Stimulated activated naive CD8-positive, alpha-beta T cell treated with anti-CD3 and anti-CD28 coated beads, Interleukin-15, amount 100 ng/mL, for 72 hours (primary cell): ENCODE data around the gene TRABD2B.
A peak's percentile ranks its signal among the peaks of the same experiment; 100 is the strongest.

Experiments
- ATAC-seq: fragments of 150-1000 bp; cut with Tn5 transposase; 2 replicates; pipeline ENCODE4 v1.10.0; 2021; ENCODE audit warnings: mild to moderate bottlenecking, moderate library complexity
- DNase-seq, 2 donors: peaks; one replicate each; pipeline ENCODE4 v3.0.0; 2021 to 2022
- H3K27ac Mint-ChIP-seq, 2 donors: one replicate each; pipeline ENCODE4 v1.8.0; 2022; ENCODE audit warnings: mild to moderate bottlenecking in 2 of 2, mixed read lengths in 2 of 2, moderate library complexity in 2 of 2
- H3K27me3 Mint-ChIP-seq: one replicate; pipeline ENCODE4 v1.8.0; 2022; ENCODE audit warnings: mixed read lengths
- H3K4me1 Mint-ChIP-seq: one replicate; pipeline ENCODE4 v1.8.0; 2022; ENCODE audit warnings: mild to moderate bottlenecking, mixed read lengths
- H3K4me3 Mint-ChIP-seq, 2 donors: one replicate each; pipeline ENCODE4 v1.8.0; 2022; ENCODE audit warnings: mild to moderate bottlenecking in 2 of 2, mixed read lengths in 2 of 2, moderate library complexity in 1 of 2
- H3K9me3 Mint-ChIP-seq, 2 donors: one replicate each; pipeline ENCODE4 v1.8.0; 2022; ENCODE audit warnings: mixed read lengths in 2 of 2

Gene TRABD2B

GRCh38 chr1:47859092-47859743 lies 138.0 kb downstream of the TRABD2B start:
- DNase-seq, result no peak
- Mint-ChIP-seq H3K27me3 (peaks cover 23% of the 10 kb centered on the region), H3K9me3 (peaks cover 0 to 5% of the 10 kb centered on the region in 2 donors), H3K4me3 (no peak overlapping the region), H3K4me1 (peaks cover 9% of the 10 kb centered on the region), H3K27ac (peak overlapping the region in 1 of 2 donors; percentile 59)
- no peak for ATAC-seq

GRCh38 chr1:47856996-47857395 lies 140.2 kb downstream of the TRABD2B start:
- peaks cover 23% of the 10 kb centered on the region for H3K27me3 Mint-ChIP-seq
- no peak overlapping the region for H3K27ac Mint-ChIP-seq
- no peak for ATAC-seq
- no peak overlapping the region for H3K4me3 Mint-ChIP-seq
- DNase-seq, result no peak
- peaks cover 9% of the 10 kb centered on the region for H3K4me1 Mint-ChIP-seq
- peaks cover 0 to 5% of the 10 kb centered on the region in 2 donors for H3K9me3 Mint-ChIP-seq

GRCh38 chr1:47855230-47855629 lies 142.0 kb downstream of the TRABD2B start:
- H3K4me3 Mint-ChIP-seq, result no peak overlapping the region
- H3K27me3 Mint-ChIP-seq, result peaks cover 14% of the 10 kb centered on the region
- H3K4me1 Mint-ChIP-seq, result peaks cover 9% of the 10 kb centered on the region
- H3K9me3 Mint-ChIP-seq, result peaks cover 0 to 2% of the 10 kb centered on the region in 2 donors
- ATAC-seq (no peak), DNase-seq (no peak)
- H3K27ac Mint-ChIP-seq, result no peak overlapping the region

GRCh38 chr1:47854552-47855144 lies 142.5 kb downstream of the TRABD2B start:
- H3K4me3 Mint-ChIP-seq, result no peak overlapping the region
- H3K27ac Mint-ChIP-seq, result no peak overlapping the region
- H3K4me1 Mint-ChIP-seq, result peaks cover 9% of the 10 kb centered on the region
- peaks cover 9% of the 10 kb centered on the region for H3K27me3 Mint-ChIP-seq
- ATAC-seq, result no peak
- DNase-seq, result no peak
- no peaks in the 10 kb centered on the region for H3K9me3 Mint-ChIP-seq

GRCh38 chr1:47853852-47854251 lies 143.3 kb downstream of the TRABD2B start:
- Mint-ChIP-seq H3K4me1 (peaks cover 2% of the 10 kb centered on the region), H3K27ac (no peak overlapping the region), H3K9me3 (no peaks in the 10 kb centered on the region), H3K4me3 (no peak overlapping the region), H3K27me3 (peaks cover under 1% of the 10 kb centered on the region)
- ATAC-seq (no peak), DNase-seq (no peak)

- no peaks in the 10 kb centered on the region for H3K27me3 Mint-ChIP-seq
- no peaks in the 10 kb centered on the region for H3K4me1 Mint-ChIP-seq
- no peak for ATAC-seq
Measured at GRCh38 chr1:47853059-47853458, 144.1 kb downstream of the TRABD2B start.

GRCh38 chr1:47852006-47852718 lies 145.0 kb downstream of the TRABD2B start:
- Mint-ChIP-seq H3K9me3 (no peaks in the 10 kb centered on the region), H3K27ac (no peak overlapping the region), H3K27me3 (no peaks in the 10 kb centered on the region), H3K4me3 (no peak overlapping the region), H3K4me1 (no peaks in the 10 kb centered on the region)
- ATAC-seq (no peak), DNase-seq (no peak)

More at GRCh38 chr1:47853059-47853458, 144.1 kb downstream of the TRABD2B start:
- H3K4me3 Mint-ChIP-seq, result no peak overlapping the region
- no peak for DNase-seq
- no peak overlapping the region for H3K27ac Mint-ChIP-seq
- H3K9me3 Mint-ChIP-seq, result no peaks in the 10 kb centered on the region

- no peak for DNase-seq
- Mint-ChIP-seq H3K27ac (no peak overlapping the region), H3K9me3 (no peaks in the 10 kb centered on the region), H3K4me1 (no peaks in the 10 kb centered on the region), H3K27me3 (no peaks in the 10 kb centered on the region), H3K4me3 (no peak overlapping the region)
- no peak for ATAC-seq
Measured at GRCh38 chr1:47850451-47850850, 146.7 kb downstream of the TRABD2B start.

DNA sequence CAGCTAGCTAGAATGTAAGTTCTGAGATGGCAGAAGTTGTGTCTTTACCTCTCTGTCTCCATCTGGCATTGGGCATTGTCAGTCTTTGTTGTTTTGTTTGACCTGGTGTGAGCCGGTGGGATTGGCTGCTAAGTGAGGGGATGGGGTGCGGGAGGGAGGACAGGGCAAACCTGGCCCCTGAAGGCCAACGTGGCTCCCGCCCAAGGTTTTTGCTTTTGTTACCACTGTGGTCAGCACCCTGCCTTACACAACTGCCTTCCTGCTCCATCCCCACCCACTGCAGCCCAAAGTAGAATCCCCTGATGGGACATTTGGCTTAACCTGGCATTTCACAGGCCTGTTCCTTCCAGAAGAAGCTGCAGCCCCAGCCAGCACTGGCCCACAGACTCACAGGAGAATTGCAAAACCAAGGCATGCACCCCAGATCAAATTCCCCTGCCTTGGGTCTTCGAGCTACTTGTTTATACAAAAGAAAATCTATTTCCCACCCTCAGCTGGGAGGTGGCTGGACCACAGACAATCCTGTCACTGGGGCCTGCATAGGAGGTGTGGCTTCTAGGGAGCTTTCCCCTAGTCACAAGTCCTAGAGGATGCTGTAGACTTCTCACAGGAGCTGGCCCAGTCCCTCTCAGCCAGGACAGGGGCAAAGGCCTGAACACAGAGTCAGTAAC lies 147.5 kb downstream of the TRABD2B start:
- Mint-ChIP-seq H3K9me3 (no peaks in the 10 kb centered on the region), H3K27me3 (peaks cover 2% of the 10 kb centered on the region), H3K4me3 (no peak overlapping the region), H3K4me1 (no peaks in the 10 kb centered on the region), H3K27ac (no peak overlapping the region)
- DNase-seq, result no peak
- no peak for ATAC-seq

DNA sequence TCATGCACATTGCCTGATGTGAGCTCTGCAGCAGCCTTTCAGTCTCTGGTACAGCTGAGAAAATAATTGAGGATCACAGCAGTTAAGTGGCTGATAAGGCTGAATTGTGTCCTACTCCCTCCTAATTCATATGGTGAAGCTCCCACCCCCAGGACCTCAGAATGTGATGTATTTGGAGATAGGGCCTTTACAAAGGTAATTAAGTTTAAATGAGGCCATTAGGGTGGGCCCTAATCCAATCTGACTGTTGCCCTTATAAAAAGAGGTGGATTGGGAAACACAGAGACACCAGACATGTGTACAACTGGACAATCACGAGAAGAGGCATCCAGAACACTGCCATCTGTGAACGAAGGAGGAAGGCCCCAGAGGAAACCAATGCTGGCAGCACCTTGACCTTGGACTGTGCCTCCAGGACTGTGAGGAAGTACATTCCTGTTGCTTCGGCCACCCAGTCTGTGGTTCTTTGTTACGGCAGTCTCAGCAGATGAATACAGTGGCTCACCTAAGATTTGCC lies 148.1 kb downstream of the TRABD2B start:
- H3K27ac Mint-ChIP-seq, result no peak overlapping the region
- DNase-seq (no peak), ATAC-seq (no peak)
- H3K4me3 Mint-ChIP-seq, result no peak overlapping the region
- peaks cover 7% of the 10 kb centered on the region for H3K27me3 Mint-ChIP-seq
- no peaks in the 10 kb centered on the region for H3K4me1 Mint-ChIP-seq
- no peaks in the 10 kb centered on the region for H3K9me3 Mint-ChIP-seq

DNA sequence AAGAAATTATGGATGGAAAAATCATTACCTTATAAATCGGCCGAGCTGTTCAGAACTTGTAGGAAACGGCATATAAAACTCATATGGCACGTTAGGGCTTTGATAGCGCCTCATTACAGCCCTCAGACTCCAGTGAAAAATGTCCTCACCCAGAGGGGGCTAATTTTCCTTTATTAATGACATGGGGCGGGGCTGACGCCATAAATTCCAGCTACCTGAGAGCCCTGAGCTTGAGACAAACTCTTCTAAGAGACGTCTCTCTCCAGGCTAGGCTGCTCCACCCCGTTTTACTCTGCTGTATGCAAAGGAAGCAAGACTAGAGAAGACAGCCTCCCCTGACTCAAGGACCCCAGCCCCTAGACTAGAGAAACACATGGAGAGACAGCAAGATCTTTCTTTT lies 149.4 kb downstream of the TRABD2B start:
- ATAC-seq (no peak), DNase-seq (no peak)
- Mint-ChIP-seq H3K27ac (no peak overlapping the region), H3K4me3 (no peak overlapping the region), H3K4me1 (no peaks in the 10 kb centered on the region), H3K9me3 (no peaks in the 10 kb centered on the region), H3K27me3 (peaks cover 17% of the 10 kb centered on the region)

DNA sequence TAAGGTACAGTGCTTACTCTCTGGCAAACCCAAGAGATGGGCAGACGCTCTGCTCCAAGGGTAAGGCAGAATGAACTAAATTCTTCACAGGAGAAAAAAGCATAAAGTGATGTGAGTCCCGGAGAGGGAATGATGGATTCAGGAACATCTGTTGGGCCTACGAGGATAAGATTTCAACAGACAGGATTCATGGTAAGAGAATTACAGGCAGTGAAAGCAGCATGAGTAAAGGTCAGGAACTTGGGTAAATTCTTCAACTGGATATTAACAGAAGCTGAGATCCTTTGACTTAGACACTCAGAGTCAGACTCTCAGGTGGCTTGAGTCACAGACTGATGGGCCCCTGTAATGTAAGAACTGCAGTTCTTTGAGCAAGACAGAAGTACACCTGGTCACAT lies 152.6 kb downstream of the TRABD2B start:
- ATAC-seq (no peak), DNase-seq (no peak)
- no peak overlapping the region for H3K4me3 Mint-ChIP-seq
- H3K4me1 Mint-ChIP-seq, result no peaks in the 10 kb centered on the region
- no peaks in the 10 kb centered on the region for H3K9me3 Mint-ChIP-seq
- no peak overlapping the region for H3K27ac Mint-ChIP-seq
- H3K27me3 Mint-ChIP-seq, result peaks cover 23% of the 10 kb centered on the region

GRCh38 chr1:47843781-47844557 lies 153.2 kb downstream of the TRABD2B start:
- H3K27ac Mint-ChIP-seq, result no peak overlapping the region
- H3K4me3 Mint-ChIP-seq, result no peak overlapping the region
- no peak for ATAC-seq
- H3K4me1 Mint-ChIP-seq, result no peaks in the 10 kb centered on the region
- peaks cover 23% of the 10 kb centered on the region for H3K27me3 Mint-ChIP-seq
- DNase-seq, result no peak
- no peaks in the 10 kb centered on the region for H3K9me3 Mint-ChIP-seq

DNA sequence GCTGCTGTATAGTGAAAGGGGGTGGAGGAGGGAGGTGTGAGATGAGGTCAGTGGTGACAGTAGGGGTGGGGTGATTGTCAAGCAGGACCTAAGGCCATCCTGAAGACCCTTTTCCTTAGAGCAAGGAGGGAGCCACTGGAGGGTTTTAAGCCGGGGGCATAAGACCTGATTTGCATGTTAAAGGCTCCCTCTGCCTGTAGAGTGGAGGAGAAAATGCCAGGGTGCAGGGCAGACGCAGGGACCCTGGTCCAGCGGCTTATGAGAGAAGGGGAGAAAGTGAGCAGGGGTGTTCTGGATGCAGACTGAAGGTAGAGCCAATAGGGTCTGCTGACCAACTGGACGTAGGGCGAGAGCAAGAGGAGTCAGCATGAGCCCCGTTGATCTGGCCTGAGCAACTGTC lies 154.1 kb downstream of the TRABD2B start:
- Mint-ChIP-seq H3K9me3 (no peaks in the 10 kb centered on the region), H3K4me1 (no peaks in the 10 kb centered on the region), H3K4me3 (no peak overlapping the region), H3K27ac (no peak overlapping the region), H3K27me3 (peaks cover 23% of the 10 kb centered on the region)
- DNase-seq (no peak), ATAC-seq (no peak)

DNA sequence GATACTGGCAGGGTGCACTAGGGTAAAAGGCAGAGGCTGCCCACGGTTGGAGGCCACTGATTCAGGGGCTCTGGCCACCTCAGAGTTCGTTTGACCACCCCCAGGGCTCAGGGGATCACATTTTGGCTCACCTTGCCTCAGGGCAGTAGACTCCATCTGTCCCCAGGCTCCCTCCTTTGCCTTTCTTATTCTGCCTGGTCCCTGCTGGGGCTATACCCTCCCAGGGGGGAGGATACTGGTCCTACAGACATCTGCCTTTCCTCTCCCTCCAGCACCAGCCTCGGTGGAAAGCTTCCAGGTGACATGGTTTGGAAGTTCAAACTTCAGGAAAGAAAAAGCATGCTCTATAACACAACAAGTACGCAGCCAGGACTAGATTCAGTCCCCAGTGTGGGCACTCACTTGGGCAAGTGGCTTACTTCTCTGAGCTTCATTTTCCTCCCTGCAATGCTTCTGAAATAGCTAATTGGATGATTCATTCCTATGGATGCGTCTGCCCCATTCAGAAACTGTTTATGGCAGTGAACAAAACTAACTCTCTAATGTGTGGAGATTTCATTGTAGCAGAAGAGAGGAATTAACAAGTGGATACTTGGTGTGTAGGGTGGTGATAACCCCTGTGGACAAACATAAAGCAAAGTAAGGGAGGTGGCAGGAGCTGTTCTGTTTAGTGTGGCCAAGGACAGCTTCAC lies 154.8 kb downstream of the TRABD2B start:
- DNase-seq (no peak), ATAC-seq (no peak)
- no peaks in the 10 kb centered on the region for H3K4me1 Mint-ChIP-seq
- H3K4me3 Mint-ChIP-seq, result no peak overlapping the region
- H3K27ac Mint-ChIP-seq, result no peak overlapping the region
- H3K9me3 Mint-ChIP-seq, result no peaks in the 10 kb centered on the region
- H3K27me3 Mint-ChIP-seq, result peaks cover 23% of the 10 kb centered on the region
